ENCODE measurements around the gene FLACC1.

The FLACC1 gene

DNA sequence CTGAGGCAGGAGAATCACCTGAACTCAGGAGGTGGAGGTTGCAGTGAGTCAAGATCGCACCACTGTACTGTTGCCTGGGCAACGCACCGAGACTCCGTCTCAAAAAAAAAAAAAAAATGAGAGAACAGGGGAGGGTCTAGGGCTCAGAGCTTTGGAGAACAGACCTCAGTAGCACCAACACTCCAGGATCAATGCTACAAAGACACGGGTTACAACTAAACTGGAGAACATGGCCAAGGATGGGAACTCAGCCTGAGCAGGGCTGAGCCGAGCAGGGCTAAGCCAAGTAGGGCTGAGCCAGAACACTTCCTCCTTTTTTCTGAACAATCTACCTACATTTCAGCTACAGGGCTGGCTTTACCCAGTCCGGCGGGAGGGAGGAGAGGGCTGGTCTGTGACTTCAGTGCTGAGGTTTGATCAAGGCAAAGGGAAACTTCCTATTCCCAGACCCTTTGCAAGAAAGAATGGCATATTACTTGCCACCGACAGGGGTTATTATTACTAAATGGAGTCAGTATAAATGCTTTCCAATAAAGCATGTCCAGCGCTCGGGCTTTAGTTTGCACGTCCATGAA is 99.7 kb downstream of the FLACC1 start:
- no peak for TF ChIP-seq GATA2 (IDR thresholded peaks at IDR 0.05; ENCODE audit: low read depth, low read length)

DNA sequence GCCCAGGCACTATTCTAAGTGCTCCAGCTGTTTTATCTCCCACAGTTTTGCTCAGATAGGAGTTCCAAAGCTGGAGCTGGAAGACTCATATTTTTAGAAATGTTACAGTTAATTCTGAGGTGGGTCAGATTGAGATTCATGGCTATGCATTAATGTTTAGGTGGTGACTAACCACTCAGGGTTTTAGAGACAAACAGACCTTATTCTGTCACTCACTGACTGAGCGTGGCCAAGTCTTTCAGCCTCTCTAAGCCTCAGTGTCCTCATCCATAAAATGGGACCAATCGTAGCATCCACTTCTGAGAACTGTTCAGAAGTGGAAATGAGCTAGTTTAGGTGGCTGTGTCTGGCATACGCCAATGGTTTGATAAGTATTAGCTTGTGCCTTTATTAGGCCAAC is 101.1 kb downstream of the FLACC1 start:
- TF ChIP-seq GATA3 (IDR thresholded peaks at IDR 0.05; ENCODE audit: low read depth, low read length) (no peak), GATA2 (IDR thresholded peaks at IDR 0.05; ENCODE audit: low read depth, low read length) (no peak)

GRCh38 chr2:201255408-201256033 is 101.6 kb downstream of the FLACC1 start:
- TF ChIP-seq GATA2 (IDR thresholded peaks at IDR 0.05; ENCODE audit: low read depth, low read length) (no peak), GATA3 (IDR thresholded peaks at IDR 0.05; ENCODE audit: low read depth, low read length) (no peak)

DNA sequence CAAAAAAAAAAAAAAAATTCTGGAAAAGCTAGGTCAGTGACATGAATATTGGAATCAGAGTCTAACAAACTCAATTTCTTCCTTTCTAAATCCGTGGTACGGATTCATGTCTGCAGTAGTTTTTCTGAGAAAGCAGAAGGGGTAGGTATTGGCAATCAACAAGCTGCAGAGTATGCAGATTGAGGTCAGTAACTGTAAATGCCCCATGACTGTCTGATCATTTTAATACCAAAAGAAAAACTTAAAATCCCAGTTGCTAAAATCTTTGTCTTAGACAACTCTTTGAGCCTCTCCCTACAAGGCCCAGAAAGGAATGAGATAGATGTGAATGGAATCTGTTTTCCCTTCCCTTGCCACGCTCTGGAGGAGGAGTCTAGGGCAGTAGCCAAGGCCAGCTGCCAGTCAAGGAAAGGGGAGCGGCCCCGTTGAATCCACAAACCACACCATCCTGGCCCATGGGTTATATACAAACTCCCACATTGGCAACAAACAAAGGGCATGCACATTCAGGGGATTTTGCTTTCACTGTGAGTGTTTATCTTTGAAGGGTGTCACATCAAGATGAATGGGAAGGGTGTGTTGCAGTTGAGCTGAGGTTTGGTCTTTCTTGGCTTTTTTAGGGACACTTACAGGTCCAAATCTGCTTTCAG is 102.9 kb downstream of the FLACC1 start:
- no peak for TF ChIP-seq GATA3 (IDR thresholded peaks at IDR 0.05; ENCODE audit: low read depth, low read length)
- TF ChIP-seq GATA2 (IDR thresholded peaks at IDR 0.05; ENCODE audit: low read depth, low read length), result no peak

- TF ChIP-seq GATA3 (IDR thresholded peaks at IDR 0.05; ENCODE audit: low read depth, low read length), result no peak
- no peak for TF ChIP-seq GATA2 (IDR thresholded peaks at IDR 0.05; ENCODE audit: low read depth, low read length)
Observed at GRCh38 chr2:201250741-201251140, 106.4 kb downstream of the FLACC1 start.

GRCh38 chr2:201249889-201250288 is 107.3 kb downstream of the FLACC1 start:
- no peak for TF ChIP-seq GATA3 (IDR thresholded peaks at IDR 0.05; ENCODE audit: low read depth, low read length)

- TF ChIP-seq GATA3 (IDR thresholded peaks at IDR 0.05; ENCODE audit: low read depth, low read length), result no peak
- no peak for TF ChIP-seq GATA2 (IDR thresholded peaks at IDR 0.05; ENCODE audit: low read depth, low read length)
Observed at GRCh38 chr2:201248288-201248844, 108.8 kb downstream of the FLACC1 start.

DNA sequence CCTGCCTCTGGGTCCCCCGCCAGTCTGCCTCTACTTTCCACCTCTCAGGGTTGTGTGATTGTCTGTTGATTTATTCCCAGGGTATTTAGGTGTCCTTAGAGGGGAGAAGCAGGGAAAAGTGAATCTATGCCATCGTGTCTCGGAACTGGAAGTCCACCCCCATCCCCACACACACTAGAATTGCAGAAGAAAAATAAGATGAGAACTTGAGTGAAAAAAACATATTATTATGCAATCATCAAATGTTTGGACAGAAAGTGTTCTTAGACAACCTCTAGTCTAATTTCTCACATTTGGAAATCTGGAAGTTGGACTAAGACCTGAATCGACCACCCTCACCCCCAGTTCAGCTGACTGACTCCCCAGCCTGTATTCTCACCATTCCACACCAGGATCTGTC is 110.9 kb downstream of the FLACC1 start:
- TF ChIP-seq GATA2 (IDR thresholded peaks at IDR 0.05; ENCODE audit: low read depth, low read length), result no peak
- no peak for TF ChIP-seq GATA3 (IDR thresholded peaks at IDR 0.05; ENCODE audit: low read depth, low read length)

DNA sequence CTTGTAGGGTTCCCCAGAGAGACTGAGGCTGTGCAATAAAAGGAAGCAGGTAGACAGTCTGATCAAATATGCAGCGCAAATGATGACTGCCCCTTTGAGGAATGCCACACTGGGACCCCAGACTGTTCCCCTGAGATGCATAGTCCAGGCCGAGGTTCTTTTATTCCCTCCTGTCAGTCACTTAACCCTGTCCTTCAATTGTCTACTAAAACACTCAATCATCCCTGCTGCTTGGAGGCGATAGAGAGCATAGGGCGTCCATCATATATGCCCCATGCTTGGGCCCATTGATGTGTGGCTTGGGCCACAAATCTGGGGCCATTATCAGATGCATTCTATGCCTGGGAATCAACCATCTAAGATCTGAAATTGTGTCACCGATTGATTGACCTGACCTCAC is 112.3 kb downstream of the FLACC1 start:
- no peak for TF ChIP-seq GATA3 (IDR thresholded peaks at IDR 0.05; ENCODE audit: low read depth, low read length)
- TF ChIP-seq GATA2 (IDR thresholded peaks at IDR 0.05; ENCODE audit: low read depth, low read length), result no peak

- TF ChIP-seq GATA3 (IDR thresholded peaks at IDR 0.05; ENCODE audit: low read depth, low read length) (no peak), GATA2 (IDR thresholded peaks at IDR 0.05; ENCODE audit: low read depth, low read length) (no peak)
Observed at GRCh38 chr2:201242571-201243277, 114.4 kb downstream of the FLACC1 start.
